GM21737 (cell line): ENCODE results near the gene ARHGAP35.
"Not testable (repeated sequence)": the region's sequence is repeated elsewhere in the genome, so short reads cannot be mapped to it uniquely, and the experiment has no call there.

Experiments used
- ATAC-seq: cut with Tn5 transposase; IDR thresholded peaks from one replicate; pipeline ENCODE4 v1.9.1; 2021; ENCODE audit warnings: mild to moderate bottlenecking, moderate library complexity; ENCODE audit not compliant: unreplicated experiment

The ARHGAP35 gene

GRCh38 chr19:46860846-46861690 lies at the start of gene ARHGAP35:
Gene ARHGAP35, plus strand, starts transcription at chr19:46860997. Its CDS starts 57,679 bp downstream, at chr19:46918676.
- ATAC-seq: peak; percentile 1

- no peak for ATAC-seq
Observed at GRCh38 chr19:46812977-46813838, 47.6 kb upstream of the ARHGAP35 start.

GRCh38 chr19:46813839-46814358 lies 46.9 kb upstream of the ARHGAP35 start:
- ATAC-seq: no peak

GRCh38 chr19:46815833-46816627 lies 44.8 kb upstream of the ARHGAP35 start:
- no peak for ATAC-seq

GRCh38 chr19:46818812-46819211 lies 42.0 kb upstream of the ARHGAP35 start:
- no peak for ATAC-seq

GRCh38 chr19:46821512-46822409 lies 39.0 kb upstream of the ARHGAP35 start:
- no peak for ATAC-seq

GRCh38 chr19:46822410-46822787 lies 38.4 kb upstream of the ARHGAP35 start:
- ATAC-seq: not testable (repeated sequence)

GRCh38 chr19:46823049-46823448 lies 37.7 kb upstream of the ARHGAP35 start:
- ATAC-seq: no peak

- ATAC-seq: no peak
Observed at GRCh38 chr19:46824890-46825730, 35.7 kb upstream of the ARHGAP35 start.

GRCh38 chr19:46825731-46826055 lies 35.1 kb upstream of the ARHGAP35 start:
- no peak for ATAC-seq

GRCh38 chr19:46828484-46828883 lies 32.3 kb upstream of the ARHGAP35 start:
- no peak for ATAC-seq

- no peak for ATAC-seq
Observed at GRCh38 chr19:46830864-46831263, 29.9 kb upstream of the ARHGAP35 start.

- no peak for ATAC-seq
Observed at GRCh38 chr19:46834121-46834520, 26.7 kb upstream of the ARHGAP35 start.

- no peak for ATAC-seq
Observed at GRCh38 chr19:46834984-46835383, 25.8 kb upstream of the ARHGAP35 start.

- no peak for ATAC-seq
Observed at GRCh38 chr19:46838160-46838559, 22.6 kb upstream of the ARHGAP35 start.

GRCh38 chr19:46839752-46840497 lies 20.9 kb upstream of the ARHGAP35 start:
- ATAC-seq: no peak

- ATAC-seq: no peak
Observed at GRCh38 chr19:46840498-46840942, 20.3 kb upstream of the ARHGAP35 start.

GRCh38 chr19:46841458-46842083 lies 19.2 kb upstream of the ARHGAP35 start:
- ATAC-seq: no peak
